HepG2 (cell line): ENCODE data around the gene AFAP1. TPM values are rescaled to one million over a fixed set of nuclear protein-coding genes. Genes with fewer than 3 reads are reported as not detected.

Experiments
- ARID5B ChIP-seq: IDR thresholded peaks from 2 replicates; pipeline ENCODE4 v1.4.0; 2020; ENCODE audit warnings: mild to moderate bottlenecking, missing genetic modification reagents
- ATF4 ChIP-seq, 2 experiments: fragments of 450-650 bp in 1 of 2; sonication (generic) in 1 of 2; formaldehyde crosslinking; IDR thresholded peaks; 2 replicates each; pipeline versions ENCODE4 v1.5.0 to v1.8.0; 2020 to 2022; ENCODE audit warnings: mild to moderate bottlenecking in 1 of 2, missing genetic modification reagents in 1 of 2
- GMEB1 ChIP-seq: sonication (generic); formaldehyde crosslinking; IDR thresholded peaks from 2 replicates; pipeline ENCODE4 v1.5.1; 2020; ENCODE audit warnings: missing genetic modification reagents, mild to moderate bottlenecking, borderline replicate concordance
- KMT2B ChIP-seq: IDR thresholded peaks from 2 replicates; pipeline ENCODE4 v1.6.1; 2016; ENCODE audit warnings: missing genetic modification reagents, missing compliant biosample characterization
- NONO ChIP-seq, 2 experiments: fragments of 450-650 bp in 1 of 2; sonication (generic) in 1 of 2; formaldehyde crosslinking in 1 of 2; IDR thresholded peaks in 1 of 2; conservative IDR thresholded peaks in 1 of 2; 2 replicates each; pipeline versions ENCODE4 v1.6.1 to v1.8.0; 2017 to 2022; ENCODE audit warnings: mild to moderate bottlenecking in 1 of 2, missing genetic modification reagents in 1 of 2, moderate library complexity in 1 of 2
- PAXIP1 ChIP-seq: sonication (generic); formaldehyde crosslinking; conservative IDR thresholded peaks from 2 replicates; pipeline ENCODE4 v1.4.0; 2020; ENCODE audit warnings: mild to moderate bottlenecking, missing genetic modification reagents, moderate library complexity
- PITX1 ChIP-seq: sonication (generic); formaldehyde crosslinking; IDR thresholded peaks from 2 replicates; pipeline ENCODE4 v1.5.1; 2020; ENCODE audit warnings: mild to moderate bottlenecking, missing genetic modification reagents
- TAF1 ChIP-seq: sonication (generic); formaldehyde crosslinking; IDR thresholded peaks from 2 replicates; pipeline ENCODE4 v1.4.0; 2020; ENCODE audit warnings: missing genetic modification reagents
- TIGD3 ChIP-seq: sonication (generic); formaldehyde crosslinking; IDR thresholded peaks from 2 replicates; pipeline ENCODE4 v1.5.1; 2020; ENCODE audit warnings: mild to moderate bottlenecking, missing genetic modification reagents, borderline replicate concordance
- ZBTB7B ChIP-seq: sonication (generic); formaldehyde crosslinking; IDR thresholded peaks from 2 replicates; pipeline ENCODE4 v1.4.0; 2020; ENCODE audit warnings: missing genetic modification reagents
- ZNF275 ChIP-seq: sonication (generic); formaldehyde crosslinking; IDR thresholded peaks from 2 replicates; pipeline ENCODE4 v1.8.0; 2022; ENCODE audit warnings: missing genetic modification reagents, mild to moderate bottlenecking, inconsistent platforms, borderline replicate concordance
- ZSCAN25 ChIP-seq: sonication (generic); formaldehyde crosslinking; IDR thresholded peaks from 2 replicates; pipeline ENCODE4 v1.8.0; 2022; ENCODE audit warnings: mild to moderate bottlenecking, missing genetic modification reagents
- polyA plus RNA-seq, 8 experiments: library from polyadenylated mRNA; depleted of rRNA in 3 of 8; stranded (reverse) in 7 of 8; unstranded in 1 of 8; fragments of >200 nt; fragmentation: Illumina TruSeq in 4 of 8; extraction: Trizol in 4 of 8; gene quantifications; 2 replicates each; pipeline versions ENCODE4 v1.2.1 to v1.2.3, GENCODE V29; 2011 to 2016; ENCODE audit warnings: low read depth in 4 of 8, missing spikeins in 1 of 8, mixed read lengths in 1 of 8; ENCODE audit not compliant: insufficient read depth in 1 of 8
- total RNA-seq, 5 experiments: library from RNA; depleted of rRNA; stranded (reverse); fragments of >200 nt; fragmentation: Illumina TruSeq; extraction: Trizol; gene quantifications; 2 replicates each; pipeline ENCODE4 v1.2.3, GENCODE V29; 2016; ENCODE audit warnings: low read depth in 1 of 5

The AFAP1 gene
- total and polyA plus RNA-seq, 2 of the 13 experiments (the other 11 are each of a cell fraction or from before 2014, with no cell fraction given): 2.5 TPM

GRCh38 chr4:7941965-7942496 is 2.4 kb upstream of the AFAP1 start (continued):
- no peak for TF ChIP-seq GMEB1 (CRISPR knock-in tag)
- TF ChIP-seq PAXIP1 (CRISPR knock-in tag): 0 out of 2 replicates have a peak, but pooled peaks have one; percentile 21
- no peak for TF ChIP-seq NONO (IDR thresholded peaks at IDR 0.05)
- TF ChIP-seq NONO (CRISPR knock-in tag; conservative IDR thresholded peaks at IDR 0.05): no peak
- no peak for TF ChIP-seq KMT2B (CRISPR knock-in tag)
- no peak for TF ChIP-seq ZNF275
- 0 out of 2 replicates have a peak, but pooled peaks have one; percentile 40 for TF ChIP-seq ZSCAN25
- TF ChIP-seq ZBTB7B (CRISPR knock-in tag): peak; percentile 41; the same call in 1 of the 2 replicates
- TF ChIP-seq PITX1 (CRISPR knock-in tag): peak; percentile 62; the same call in 1 of the 2 replicates
- no peak for TF ChIP-seq TIGD3 (CRISPR knock-in tag)
- no peak for TF ChIP-seq ATF4 (CRISPR knock-in tag; IDR thresholded peaks at IDR 0.05)
- peak; percentile 63 for TF ChIP-seq ARID5B (CRISPR knock-in tag)
- no peak for TF ChIP-seq TAF1 (CRISPR knock-in tag)
- TF ChIP-seq, all 625 proteins: peak for 36
